Mesendoderm (in vitro differentiated cells): ENCODE measurements around the gene SEMA4C.

ENCODE experiments used
- DNase-seq: peaks from one replicate; pipeline ENCODE4 v3.0.0; 2013
- H2AK5ac ChIP-seq: 2 replicates; pipeline ENCODE4 v1.6.1; 2013; ENCODE audit warnings: low read length, inconsistent platforms
- H2BK120ac ChIP-seq: 2 replicates; pipeline ENCODE4 v1.6.1; 2013; ENCODE audit warnings: low read depth, mild to moderate bottlenecking, low read length, moderate library complexity, mixed read lengths
- H2BK15ac ChIP-seq: replicated peaks from 2 replicates; pipeline ENCODE4 v1.6.1; 2013; ENCODE audit warnings: low read depth, mild to moderate bottlenecking, moderate library complexity
- H2BK5ac ChIP-seq: 2 replicates; pipeline ENCODE4 v1.6.1; 2013; ENCODE audit warnings: low read length, inconsistent platforms
- H3K18ac ChIP-seq: 2 replicates; pipeline ENCODE4 v1.6.1; 2013; ENCODE audit warnings: mild to moderate bottlenecking, low read length, mixed read lengths
- H3K23ac ChIP-seq: one replicate; pipeline ENCODE4 v1.6.1; 2013; ENCODE audit warnings: low read length
- H3K27ac ChIP-seq: 2 replicates; pipeline ENCODE4 v1.5.1; 2013; ENCODE audit warnings: low read depth, mild to moderate bottlenecking, inconsistent platforms, low read length, moderate library complexity
- H3K27me3 ChIP-seq: 2 replicates; pipeline ENCODE4 v1.6.1; 2013; ENCODE audit warnings: low read length, control low read depth, mild to moderate bottlenecking, inconsistent platforms; ENCODE audit not compliant: insufficient read depth, poor library complexity
- H3K36me3 ChIP-seq: 2 replicates; pipeline ENCODE4 v1.6.1; 2013; ENCODE audit warnings: low read length, inconsistent platforms; ENCODE audit not compliant: control insufficient read depth, insufficient read depth
- H3K4ac ChIP-seq: one replicate; pipeline ENCODE4 v1.6.1; 2013; ENCODE audit warnings: low read depth, mild to moderate bottlenecking, low read length, moderate library complexity
- H3K4me1 ChIP-seq: 2 replicates; pipeline ENCODE4 v1.6.1; 2013; ENCODE audit warnings: low read depth, low read length, inconsistent platforms; ENCODE audit not compliant: control insufficient read depth
- H3K4me2 ChIP-seq: 2 replicates; pipeline ENCODE4 v1.6.1; 2013; ENCODE audit warnings: low read length
- H3K4me3 ChIP-seq: 2 replicates; pipeline ENCODE4 v1.5.1; 2013; ENCODE audit warnings: mild to moderate bottlenecking, low read length
- H3K56ac ChIP-seq: one replicate; pipeline ENCODE4 v1.6.1; 2013; ENCODE audit warnings: low read length
- H3K79me1 ChIP-seq: 2 replicates; pipeline ENCODE4 v1.6.1; 2013; ENCODE audit warnings: low read length, inconsistent platforms
- H3K79me2 ChIP-seq: 2 replicates; pipeline ENCODE4 v1.6.1; 2013; ENCODE audit warnings: mild to moderate bottlenecking, low read length; ENCODE audit not compliant: control insufficient read depth, insufficient read depth
- H3K9ac ChIP-seq: 2 replicates; pipeline ENCODE4 v1.6.1; 2013; ENCODE audit warnings: low read length, inconsistent platforms
- H4K5ac ChIP-seq: one replicate; pipeline ENCODE4 v1.6.1; 2013; ENCODE audit warnings: low read length
- H4K8ac ChIP-seq: one replicate; pipeline ENCODE4 v1.6.1; 2013; ENCODE audit warnings: low read depth, mild to moderate bottlenecking, control low read depth, low read length, moderate library complexity
- WGBS: extraction: QIAGEN DNeasy Blood & Tissue Kit; methylation state at CpG from one replicate; pipeline ENCODE4 v1.1.7; 2013; ENCODE audit warnings: low lambda C conversion rate, missing lambda C conversion rate; ENCODE audit not compliant: insufficient coverage; ENCODE audit errors: extremely low coverage; 5-methylcytosine and 5-hydroxymethylcytosine counted together

SEMA4C gene

DNA sequence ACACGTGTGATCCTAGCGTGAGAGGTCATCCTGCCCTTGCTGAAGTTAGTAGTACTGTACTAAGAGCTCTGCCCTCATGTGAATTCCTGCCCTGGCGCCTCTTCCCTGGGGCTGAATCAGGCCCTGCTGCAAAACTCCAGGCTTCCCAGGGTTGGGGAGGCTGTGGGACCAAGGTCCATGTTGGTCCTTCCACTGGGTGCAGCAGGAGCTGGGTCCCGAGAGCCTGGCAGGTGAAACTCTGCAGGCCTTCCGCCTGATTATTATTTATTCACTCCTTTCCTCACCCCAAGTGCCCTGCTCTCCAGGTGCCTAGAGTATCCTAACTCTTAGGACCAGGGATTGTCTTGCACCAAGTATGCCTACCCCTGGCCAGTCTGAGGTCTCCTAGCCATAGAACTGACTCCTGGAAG is 59.1 kb downstream of the SEMA4C start:
- Histone ChIP-seq H3K4me3 (no peak overlapping the region), H3K79me2 (no peaks in the 10 kb centered on the region), H3K4ac (no peak overlapping the region), H3K56ac (no peak overlapping the region), H3K9ac (no peak overlapping the region), H3K79me1 (no peaks in the 10 kb centered on the region), H3K27me3 (no peaks in the 10 kb centered on the region), H3K23ac (no peak overlapping the region), H3K4me1 (no peaks in the 10 kb centered on the region), H4K8ac (no peak overlapping the region), H3K4me2 (no peak overlapping the region), H2BK5ac (no peak overlapping the region), H2AK5ac (no peak overlapping the region), H3K18ac (no peak overlapping the region), H4K5ac (no peak overlapping the region), H2BK15ac (no peak overlapping the region), H3K36me3 (peaks cover 2% of the 10 kb centered on the region), H3K27ac (no peak overlapping the region), H2BK120ac (no peak overlapping the region)
- no CpG with 5 or more reads among the region's 5 CpGs for WGBS
- DNase-seq = no peak

GRCh38 chr2:96809951-96810782 is 59.7 kb downstream of the SEMA4C start:
- no peaks in the 10 kb centered on the region for H3K4me1 ChIP-seq
- H3K18ac ChIP-seq = no peak overlapping the region
- no peak overlapping the region for H2BK15ac ChIP-seq
- H3K9ac ChIP-seq = no peak overlapping the region
- H3K27me3 ChIP-seq = no peaks in the 10 kb centered on the region
- H3K56ac ChIP-seq = no peak overlapping the region
- DNase-seq = no peak
- H2BK5ac ChIP-seq = no peak overlapping the region
- H3K4me3 ChIP-seq = no peak overlapping the region
- H4K5ac ChIP-seq = no peak overlapping the region
- H3K4ac ChIP-seq = no peak overlapping the region
- no peaks in the 10 kb centered on the region for H3K79me2 ChIP-seq
- H3K36me3 ChIP-seq = peaks cover 2% of the 10 kb centered on the region
- no peak overlapping the region for H3K27ac ChIP-seq
- no peak overlapping the region for H2BK120ac ChIP-seq
- no peak overlapping the region for H4K8ac ChIP-seq
- H3K79me1 ChIP-seq = no peaks in the 10 kb centered on the region
- no peak overlapping the region for H3K23ac ChIP-seq
- H3K4me2 ChIP-seq = no peak overlapping the region
- no peak overlapping the region for H2AK5ac ChIP-seq
- no CpG with 5 or more reads among the region's 12 CpGs for WGBS
